Mucosa of stomach (tissue), 1 donor: ENCODE results near the gene CCR9.

Experiments
- H3K27me3 ChIP-seq: one replicate; pipeline ENCODE4 v1.7.0; 2013; ENCODE audit warnings: mild to moderate bottlenecking, low read length; ENCODE audit not compliant: control insufficient read depth, insufficient read depth
- H3K36me3 ChIP-seq: one replicate; pipeline ENCODE4 v1.7.0; 2013; ENCODE audit warnings: low read length; ENCODE audit not compliant: control insufficient read depth, insufficient read depth
- H3K4me1 ChIP-seq: one replicate; pipeline ENCODE4 v1.7.0; 2013; ENCODE audit warnings: mild to moderate bottlenecking, low read length; ENCODE audit not compliant: control insufficient read depth, insufficient read depth
- H3K4me3 ChIP-seq: one replicate; pipeline ENCODE4 v1.7.0; 2013; ENCODE audit warnings: low read length
- H3K9ac ChIP-seq: one replicate; pipeline ENCODE4 v1.7.0; 2013; ENCODE audit warnings: mild to moderate bottlenecking, low read length, moderate library complexity
- H3K9me3 ChIP-seq: one replicate; pipeline ENCODE4 v1.7.0; 2013; ENCODE audit warnings: mild to moderate bottlenecking, low read length, moderate library complexity; ENCODE audit not compliant: control insufficient read depth
- donor health status: Pancreatic carcinoma.

Gene CCR9

DNA sequence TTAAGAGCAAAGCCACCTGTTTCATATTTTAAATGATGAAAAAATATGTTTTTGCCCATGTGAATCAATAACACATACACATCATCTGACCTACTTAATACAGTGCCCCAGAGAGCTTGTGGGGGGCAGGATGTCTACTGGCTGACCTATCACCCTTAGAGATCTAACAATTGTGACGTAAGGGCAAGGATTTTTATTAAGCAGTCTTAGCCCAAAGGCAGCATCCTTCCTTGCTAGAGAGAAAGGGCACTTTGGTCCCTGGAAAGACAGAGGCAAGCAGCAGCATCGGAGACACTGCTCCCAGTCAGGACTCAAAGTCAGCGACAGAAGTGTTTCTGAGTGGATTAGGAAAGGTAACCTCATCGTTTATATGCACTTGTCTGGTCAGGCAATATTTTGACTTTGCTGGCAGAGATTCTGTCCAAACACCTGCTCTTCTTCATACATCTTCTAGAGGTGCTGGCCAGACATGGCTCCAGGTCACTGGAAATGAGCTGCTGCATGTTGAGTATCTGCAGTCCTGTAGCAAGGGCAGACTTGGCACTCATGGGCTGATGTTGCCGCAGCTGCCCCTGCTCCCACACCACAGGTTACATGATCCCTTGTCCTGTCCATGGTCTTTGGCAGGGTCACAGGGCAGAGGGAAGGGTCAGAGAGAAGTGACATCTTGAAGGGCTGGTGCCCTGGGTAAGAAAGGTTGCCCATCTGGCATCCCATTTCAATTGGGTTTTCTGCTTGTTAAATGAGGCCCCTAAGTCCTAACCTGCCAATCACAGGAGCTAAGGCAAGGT lies 58.7 kb downstream of the CCR9 start:
- no peaks in the 10 kb centered on the region for H3K27me3 ChIP-seq
- no peaks in the 10 kb centered on the region for H3K36me3 ChIP-seq

GRCh38 chr3:45946307-45946706 lies 60.0 kb downstream of the CCR9 start:
- Histone ChIP-seq H3K27me3 (no peaks in the 10 kb centered on the region), H3K36me3 (peaks cover 6% of the 10 kb centered on the region), H3K4me3 (no peak overlapping the region), H3K4me1 (no peaks in the 10 kb centered on the region), H3K9ac (no peak overlapping the region), H3K9me3 (no peaks in the 10 kb centered on the region)

More for the DNA sequence above, 58.7 kb downstream of the CCR9 start:
- H3K9ac ChIP-seq = no peak overlapping the region
- no peaks in the 10 kb centered on the region for H3K9me3 ChIP-seq
- H3K4me3 ChIP-seq = no peak overlapping the region
- no peaks in the 10 kb centered on the region for H3K4me1 ChIP-seq

DNA sequence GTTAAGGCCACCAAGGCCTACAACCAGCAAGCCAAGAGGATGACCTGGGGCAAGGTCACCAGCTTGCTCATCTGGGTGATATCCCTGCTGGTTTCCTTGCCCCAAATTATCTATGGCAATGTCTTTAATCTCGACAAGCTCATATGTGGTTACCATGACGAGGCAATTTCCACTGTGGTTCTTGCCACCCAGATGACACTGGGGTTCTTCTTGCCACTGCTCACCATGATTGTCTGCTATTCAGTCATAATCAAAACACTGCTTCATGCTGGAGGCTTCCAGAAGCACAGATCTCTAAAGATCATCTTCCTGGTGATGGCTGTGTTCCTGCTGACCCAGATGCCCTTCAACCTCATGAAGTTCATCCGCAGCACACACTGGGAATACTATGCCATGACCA lies 60.5 kb downstream of the CCR9 start:
- Histone ChIP-seq H3K4me3 (no peak overlapping the region), H3K9ac (no peak overlapping the region), H3K36me3 (peaks cover 11% of the 10 kb centered on the region), H3K9me3 (no peaks in the 10 kb centered on the region), H3K4me1 (no peaks in the 10 kb centered on the region), H3K27me3 (no peaks in the 10 kb centered on the region)

DNA sequence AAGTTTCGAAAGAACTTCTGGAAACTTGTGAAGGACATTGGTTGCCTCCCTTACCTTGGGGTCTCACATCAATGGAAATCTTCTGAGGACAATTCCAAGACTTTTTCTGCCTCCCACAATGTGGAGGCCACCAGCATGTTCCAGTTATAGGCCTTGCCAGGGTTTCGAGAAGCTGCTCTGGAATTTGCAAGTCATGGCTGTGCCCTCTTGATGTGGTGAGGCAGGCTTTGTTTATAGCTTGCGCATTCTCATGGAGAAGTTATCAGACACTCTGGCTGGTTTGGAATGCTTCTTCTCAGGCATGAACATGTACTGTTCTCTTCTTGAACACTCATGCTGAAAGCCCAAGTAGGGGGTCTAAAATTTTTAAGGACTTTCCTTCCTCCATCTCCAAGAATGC lies 61.0 kb downstream of the CCR9 start:
- H3K36me3 ChIP-seq = peaks cover 11% of the 10 kb centered on the region

DNA sequence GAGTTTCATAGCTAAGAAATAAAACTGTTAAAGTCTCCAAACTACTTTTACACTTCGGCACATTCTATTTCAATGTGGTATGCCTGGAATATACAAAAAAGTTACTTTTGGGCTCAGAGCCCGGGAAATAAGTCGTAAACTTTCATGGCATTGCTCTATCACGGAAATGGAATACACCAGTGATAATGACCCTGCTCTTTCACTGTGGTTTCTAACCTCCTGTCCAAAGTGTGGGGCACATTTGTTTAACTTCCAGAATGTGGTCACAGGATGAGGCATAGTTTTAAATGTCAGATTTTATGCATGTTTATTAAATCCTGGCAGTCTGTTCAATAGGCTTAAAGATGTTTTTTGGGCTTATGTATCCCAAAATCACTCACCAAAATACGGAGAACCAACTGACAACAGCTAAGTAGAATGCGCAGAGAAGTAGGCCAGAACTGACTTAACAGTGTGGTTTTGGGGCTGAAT lies 62.0 kb downstream of the CCR9 start:
- Histone ChIP-seq H3K27me3 (no peaks in the 10 kb centered on the region), H3K36me3 (peaks cover 11% of the 10 kb centered on the region), H3K9ac (no peak overlapping the region)

More for the DNA sequence above, 61.0 kb downstream of the CCR9 start:
- Histone ChIP-seq H3K9me3 (no peaks in the 10 kb centered on the region), H3K4me3 (no peak overlapping the region), H3K9ac (no peak overlapping the region), H3K27me3 (no peaks in the 10 kb centered on the region), H3K4me1 (no peaks in the 10 kb centered on the region)

DNA sequence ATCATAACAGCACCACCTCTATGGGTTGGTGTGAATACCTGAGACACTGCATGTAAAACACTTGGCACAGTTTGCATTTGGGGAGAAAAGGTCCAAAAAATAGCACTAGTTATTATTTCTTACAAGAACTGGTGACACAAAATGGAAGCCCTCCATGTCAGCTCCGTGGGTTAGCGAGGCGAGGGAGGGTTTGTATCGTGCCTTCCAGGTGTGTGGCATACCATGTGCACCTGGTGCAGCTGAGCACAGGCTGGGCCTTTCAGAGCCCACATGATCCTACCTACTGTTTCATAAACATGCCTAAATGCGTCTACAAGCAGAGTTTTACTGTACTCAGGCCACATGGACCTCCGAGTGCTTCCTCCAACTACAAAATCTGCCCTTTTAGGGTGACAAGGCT lies 62.5 kb downstream of the CCR9 start:
- no peak overlapping the region for H3K4me3 ChIP-seq
- peaks cover 13% of the 10 kb centered on the region for H3K36me3 ChIP-seq
- H3K9me3 ChIP-seq = no peaks in the 10 kb centered on the region
- no peak overlapping the region for H3K9ac ChIP-seq
- H3K4me1 ChIP-seq = no peaks in the 10 kb centered on the region
- no peaks in the 10 kb centered on the region for H3K27me3 ChIP-seq

More for the DNA sequence above, 62.0 kb downstream of the CCR9 start:
- Histone ChIP-seq H3K4me3 (no peak overlapping the region), H3K4me1 (no peaks in the 10 kb centered on the region), H3K9me3 (no peaks in the 10 kb centered on the region)

DNA sequence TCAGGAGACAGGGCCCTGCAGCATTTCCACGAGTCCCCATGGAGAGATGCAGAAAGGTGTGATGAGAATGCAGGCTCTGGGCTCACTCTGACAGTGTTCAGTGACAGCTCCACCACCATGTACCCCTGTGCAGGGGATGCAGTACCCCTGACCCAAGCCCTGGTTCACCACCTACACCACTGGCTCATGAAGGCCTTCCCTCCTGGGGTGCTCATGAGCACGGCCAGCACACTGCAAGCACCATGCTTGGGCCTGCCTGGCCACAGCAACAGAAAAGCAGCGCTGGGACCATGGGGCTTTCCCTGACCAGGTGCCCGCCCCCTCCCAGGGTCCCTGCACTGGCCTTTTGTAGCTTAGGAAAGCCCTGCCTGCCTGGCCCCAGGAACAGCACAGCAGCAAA lies 63.1 kb downstream of the CCR9 start:
- Histone ChIP-seq H3K4me1 (no peaks in the 10 kb centered on the region), H3K4me3 (no peak overlapping the region), H3K27me3 (no peaks in the 10 kb centered on the region), H3K9ac (no peak overlapping the region), H3K36me3 (peaks cover 18% of the 10 kb centered on the region), H3K9me3 (no peaks in the 10 kb centered on the region)

GRCh38 chr3:45950131-45950530 lies 63.8 kb downstream of the CCR9 start:
- no peak overlapping the region for H3K4me3 ChIP-seq
- no peaks in the 10 kb centered on the region for H3K9me3 ChIP-seq
- H3K4me1 ChIP-seq = no peaks in the 10 kb centered on the region
- peaks cover 25% of the 10 kb centered on the region for H3K36me3 ChIP-seq
- no peak overlapping the region for H3K9ac ChIP-seq
- no peaks in the 10 kb centered on the region for H3K27me3 ChIP-seq

DNA sequence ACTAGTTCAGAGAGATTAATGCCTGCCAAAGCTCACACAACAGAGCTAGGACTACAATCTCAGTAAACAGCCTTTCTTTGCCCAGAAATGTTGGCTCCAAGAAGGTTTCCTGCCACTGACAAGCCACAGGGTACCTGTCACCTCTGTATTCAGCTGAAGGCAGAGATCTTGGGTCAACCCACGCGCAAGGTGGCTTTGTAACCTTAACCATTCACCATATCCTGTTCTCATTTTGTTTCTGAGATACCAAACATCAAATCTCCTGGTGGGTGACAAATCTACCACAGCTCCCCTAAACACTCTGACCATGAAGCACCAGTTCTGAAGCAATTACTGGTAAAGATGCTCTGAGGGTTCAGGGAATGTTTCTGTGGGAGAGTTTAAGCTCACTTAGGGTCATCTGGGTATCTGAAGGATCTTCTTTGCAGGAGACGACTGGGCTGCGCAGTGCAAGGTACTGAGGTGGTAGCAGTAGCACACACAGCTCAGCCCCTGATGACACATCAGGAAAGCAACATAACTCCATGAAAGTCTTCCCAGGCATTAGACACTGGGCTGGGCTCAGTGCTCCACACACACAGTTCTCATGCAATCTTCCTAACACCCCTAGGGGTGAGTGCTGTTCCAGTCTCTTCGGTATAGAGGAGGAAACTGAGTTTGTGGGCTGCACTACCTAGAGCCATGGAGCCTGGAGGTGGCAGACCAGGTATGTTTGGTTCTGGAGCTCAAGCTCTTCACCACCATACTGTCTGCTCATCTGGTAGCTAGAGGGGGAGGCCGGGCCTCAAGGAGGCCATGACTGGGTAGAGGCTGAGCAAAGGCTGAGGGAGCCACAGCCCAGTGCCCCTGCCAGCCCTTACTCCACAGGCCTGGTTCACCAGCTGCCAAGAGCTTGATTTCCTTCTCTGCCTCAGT lies 64.6 kb downstream of the CCR9 start:
- H3K36me3 ChIP-seq = peaks cover 27% of the 10 kb centered on the region
- H3K27me3 ChIP-seq = no peaks in the 10 kb centered on the region
- no peaks in the 10 kb centered on the region for H3K4me1 ChIP-seq
- H3K9ac ChIP-seq = no peak overlapping the region
- H3K9me3 ChIP-seq = no peaks in the 10 kb centered on the region
- H3K4me3 ChIP-seq = no peak overlapping the region

DNA sequence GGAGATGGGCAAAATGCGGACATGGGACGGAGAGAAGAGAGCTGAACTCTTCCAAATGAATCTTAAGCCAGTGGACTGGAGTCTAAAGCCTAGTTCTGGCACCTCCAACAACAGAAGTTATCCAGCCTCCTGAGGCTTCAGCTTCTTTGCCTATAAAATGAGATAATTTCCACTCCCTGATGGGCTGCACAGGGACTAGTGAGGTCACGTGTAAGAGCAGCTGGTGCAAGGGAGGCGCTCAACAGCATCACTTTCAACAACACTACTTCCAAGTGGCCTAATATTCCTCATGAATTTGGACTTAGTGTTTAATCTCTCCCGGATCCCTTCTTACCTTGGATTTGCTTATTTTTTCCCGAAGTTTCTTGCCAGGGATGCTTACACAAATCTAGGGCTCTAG lies 65.6 kb downstream of the CCR9 start:
- no peak overlapping the region for H3K4me3 ChIP-seq
- H3K9me3 ChIP-seq = no peaks in the 10 kb centered on the region
- no peaks in the 10 kb centered on the region for H3K27me3 ChIP-seq
- no peak overlapping the region for H3K9ac ChIP-seq
- H3K4me1 ChIP-seq = no peaks in the 10 kb centered on the region
- peaks cover 27% of the 10 kb centered on the region for H3K36me3 ChIP-seq

DNA sequence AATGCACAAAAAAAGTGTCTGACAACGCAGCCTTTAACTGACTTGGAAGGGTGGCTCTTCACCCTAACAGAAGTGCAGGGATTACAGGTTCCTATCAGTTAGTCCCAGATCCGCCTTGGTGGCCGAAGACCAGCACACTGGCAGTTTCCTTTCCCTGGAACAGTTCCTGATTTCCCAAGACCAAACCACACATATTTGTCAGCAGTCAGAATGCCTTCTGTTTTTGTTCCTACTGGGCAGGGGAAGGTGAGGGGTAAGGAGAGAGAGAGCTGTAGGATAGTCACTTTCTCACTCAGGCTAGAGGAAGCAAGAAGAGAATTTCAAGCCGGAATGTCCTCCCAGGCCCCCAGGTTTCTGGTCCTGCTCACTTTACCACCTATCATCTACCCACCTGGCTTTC lies 66.1 kb downstream of the CCR9 start:
- H3K9ac ChIP-seq = no peak overlapping the region
- no peaks in the 10 kb centered on the region for H3K9me3 ChIP-seq
- H3K4me1 ChIP-seq = no peaks in the 10 kb centered on the region
- H3K4me3 ChIP-seq = no peak overlapping the region
- no peaks in the 10 kb centered on the region for H3K27me3 ChIP-seq
- peaks cover 27% of the 10 kb centered on the region for H3K36me3 ChIP-seq
